Fibroblast of villous mesenchyme (primary cell): ENCODE data around the gene COQ5. TPM values are rescaled to one million over a fixed set of nuclear protein-coding genes. Genes with fewer than 3 reads are reported as not detected.
"Not testable (repeated sequence)": the region's sequence is repeated elsewhere in the genome, so short reads cannot be mapped to it uniquely, and the experiment has no call there.

Experiments used
- DNase-seq: peaks from one replicate; pipeline ENCODE4 v3.0.0-alpha.2; 2010; ENCODE audit warnings: low read depth
- H3K4me3 ChIP-seq: 2 replicates; pipeline ENCODE4 v1.5.1; 2011; ENCODE audit warnings: low read depth, mild to moderate bottlenecking, low read length
- total RNA-seq: library from RNA; depleted of rRNA; stranded (reverse); fragments of >200 nt; gene quantifications from 2 replicates; pipeline ENCODE4 v1.2.3, GENCODE V29; 2012
- TF ChIP-seq, protein P1 (sequence below): IDR thresholded peaks from 2 replicates; pipeline ENCODE4 v1.5.1; 2012; ENCODE audit warnings: low read depth, mild to moderate bottlenecking, low read length; ENCODE audit not compliant: insufficient read depth

COQ5 gene
- total RNA-seq, 1 donor: 29.8 TPM

DNA sequence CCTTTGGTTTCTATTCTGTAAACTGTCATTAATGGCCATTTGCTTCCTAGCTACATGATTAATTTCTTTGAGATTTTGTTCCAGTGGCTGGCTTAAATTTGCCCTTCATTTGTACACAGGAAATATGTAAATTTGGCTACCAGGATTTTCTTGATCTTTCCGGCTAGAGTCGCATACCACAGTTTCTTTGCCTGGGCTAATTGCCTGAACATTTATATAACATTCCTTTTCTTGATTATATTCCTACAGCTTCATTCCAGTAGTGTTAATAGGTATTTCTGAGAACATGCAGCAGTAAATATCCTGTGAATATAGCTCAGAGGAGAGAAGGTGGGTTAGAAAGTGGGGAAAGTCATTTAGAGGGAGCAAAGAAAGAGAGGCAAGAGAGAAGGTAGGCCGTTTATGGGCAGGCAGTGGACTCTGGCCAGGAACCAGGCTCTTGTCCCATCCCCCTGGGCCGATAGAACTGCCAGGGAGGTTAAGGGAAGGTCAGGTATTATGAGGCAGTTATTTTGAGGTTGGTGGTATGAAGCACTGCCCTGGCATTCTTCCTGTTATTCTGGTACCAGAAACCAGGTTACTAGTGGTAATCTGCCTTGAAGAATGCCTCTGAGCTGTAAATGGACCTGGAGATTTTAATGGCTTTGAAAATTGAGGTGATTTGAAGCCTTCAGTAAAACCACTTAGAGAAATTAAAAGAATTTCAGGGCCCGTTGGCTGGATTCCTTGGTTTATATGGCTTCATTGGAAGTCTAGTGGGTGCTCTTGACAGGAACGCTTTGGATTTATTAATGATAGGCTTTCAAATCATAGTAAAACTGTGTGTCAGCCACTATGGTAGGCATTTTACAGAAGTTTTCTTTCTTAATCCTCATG is 9.6 kb upstream of the COQ5 start:
- TF ChIP-seq, protein P1, sequence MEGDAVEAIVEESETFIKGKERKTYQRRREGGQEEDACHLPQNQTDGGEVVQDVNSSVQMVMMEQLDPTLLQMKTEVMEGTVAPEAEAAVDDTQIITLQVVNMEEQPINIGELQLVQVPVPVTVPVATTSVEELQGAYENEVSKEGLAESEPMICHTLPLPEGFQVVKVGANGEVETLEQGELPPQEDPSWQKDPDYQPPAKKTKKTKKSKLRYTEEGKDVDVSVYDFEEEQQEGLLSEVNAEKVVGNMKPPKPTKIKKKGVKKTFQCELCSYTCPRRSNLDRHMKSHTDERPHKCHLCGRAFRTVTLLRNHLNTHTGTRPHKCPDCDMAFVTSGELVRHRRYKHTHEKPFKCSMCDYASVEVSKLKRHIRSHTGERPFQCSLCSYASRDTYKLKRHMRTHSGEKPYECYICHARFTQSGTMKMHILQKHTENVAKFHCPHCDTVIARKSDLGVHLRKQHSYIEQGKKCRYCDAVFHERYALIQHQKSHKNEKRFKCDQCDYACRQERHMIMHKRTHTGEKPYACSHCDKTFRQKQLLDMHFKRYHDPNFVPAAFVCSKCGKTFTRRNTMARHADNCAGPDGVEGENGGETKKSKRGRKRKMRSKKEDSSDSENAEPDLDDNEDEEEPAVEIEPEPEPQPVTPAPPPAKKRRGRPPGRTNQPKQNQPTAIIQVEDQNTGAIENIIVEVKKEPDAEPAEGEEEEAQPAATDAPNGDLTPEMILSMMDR: no peak
- peak overlapping the region; percentile 88 for H3K4me3 ChIP-seq
- DNase-seq: peak; percentile 63

GRCh38 chr12:120537856-120538220 is 8.9 kb upstream of the COQ5 start:
- peak overlapping the region; percentile 88 for H3K4me3 ChIP-seq
- peak; percentile 42 for DNase-seq
- TF ChIP-seq, protein P1: no peak

GRCh38 chr12:120536064-120536791 is 7.3 kb upstream of the COQ5 start:
- TF ChIP-seq, protein P1: no peak
- no peak for DNase-seq
- H3K4me3 ChIP-seq: peak overlapping the region; percentile 88

GRCh38 chr12:120534703-120535655 is 6.0 kb upstream of the COQ5 start:
- TF ChIP-seq, protein P1: no peak

DNA sequence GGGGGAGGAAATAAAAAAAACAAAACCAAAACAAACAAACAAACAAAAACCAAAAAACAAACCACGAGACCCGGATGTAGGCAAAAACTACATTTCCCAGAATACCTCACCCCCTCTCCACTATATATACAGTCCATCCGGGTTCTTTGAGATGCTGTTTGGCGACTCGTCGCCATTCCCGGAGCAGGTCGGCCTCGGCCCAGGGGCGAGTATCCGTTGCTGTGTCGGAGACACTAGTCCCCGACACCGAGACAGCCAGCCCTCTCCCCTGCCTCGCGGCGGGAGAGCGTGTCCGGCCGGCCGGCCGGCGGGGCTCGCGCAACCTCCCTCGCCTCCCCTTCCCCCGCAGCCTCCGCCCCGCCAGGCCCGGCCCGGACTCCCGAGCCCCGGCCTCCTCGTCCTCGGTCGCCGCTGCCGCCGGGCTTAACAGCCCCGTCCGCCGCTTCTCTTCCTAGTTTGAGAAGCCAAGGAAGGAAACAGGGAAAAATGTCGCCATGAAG is 5.3 kb upstream of the COQ5 start, which contains the start of gene RNF10:
RNF10 (plus strand) TSS at position 154 of the 500 bp plus-strand sequence. CDS start 456 bp downstream, outside the sequence.
- peak; percentile 90 for DNase-seq
- H3K4me3 ChIP-seq: peak within 1 kb of the TSS; percentile 88
- TF ChIP-seq, protein P1: no peak

More at GRCh38 chr12:120534703-120535655, 6.0 kb upstream of the COQ5 start:
- H3K4me3 ChIP-seq: peak overlapping the region; percentile 88
- peak; percentile 84 for DNase-seq

GRCh38 chr12:120532701-120533238 is 3.8 kb upstream of the COQ5 start:
- TF ChIP-seq, protein P1: no peak

GRCh38 chr12:120530418-120530761 is 1.4 kb upstream of the COQ5 start:
- not testable (repeated sequence) for DNase-seq
- H3K4me3 ChIP-seq: peak overlapping the region; percentile 60

More at GRCh38 chr12:120532701-120533238, 3.8 kb upstream of the COQ5 start:
- H3K4me3 ChIP-seq: no peak overlapping the region
- DNase-seq: no peak
